Stimulated activated CD4-positive, alpha-beta T cell treated with anti-CD3 and anti-CD28 coated beads, Interleukin-1b, Interleukin-23, amount 100 ng/mL, for 24 hours (primary cell): ENCODE measurements around the gene CASKIN2.

Experiments
- DNase-seq, 4 experiments: peaks; one replicate each; pipeline ENCODE4 v3.0.0-alpha.2; 2020; ENCODE audit warnings: low read depth in 4 of 4, low spot score in 1 of 4

The CASKIN2 gene

GRCh38 chr17:75547091-75547490 is 31.8 kb upstream of the CASKIN2 start:
- no peak for DNase-seq

- DNase-seq, result no peak
Observed at GRCh38 chr17:75546181-75546580, 30.8 kb upstream of the CASKIN2 start.

DNA sequence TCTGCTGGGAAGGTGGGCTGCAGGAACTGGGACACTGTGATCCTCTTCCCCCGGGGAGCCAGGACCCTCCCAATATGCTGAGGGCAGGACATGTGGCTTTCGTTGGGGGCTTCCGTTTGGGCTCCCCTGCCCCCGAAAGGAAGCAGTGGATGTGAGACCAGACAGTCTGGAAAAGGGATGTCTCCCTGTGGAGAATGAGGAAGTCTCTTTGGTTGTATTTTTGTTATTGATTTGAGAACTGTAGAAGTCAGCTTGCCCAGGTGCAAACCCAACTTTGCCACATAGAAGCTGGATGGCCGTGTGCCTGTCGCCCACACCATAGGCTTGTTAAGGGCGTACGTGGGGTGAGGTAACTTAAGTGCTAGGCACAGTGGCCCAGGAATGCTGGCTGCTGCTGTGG is 28.9 kb upstream of the CASKIN2 start:
- no peak for DNase-seq

GRCh38 chr17:75542728-75543336 is 27.5 kb upstream of the CASKIN2 start:
- DNase-seq, result no peak

- no peak for DNase-seq
Observed at GRCh38 chr17:75542229-75542628, 26.9 kb upstream of the CASKIN2 start.

DNA sequence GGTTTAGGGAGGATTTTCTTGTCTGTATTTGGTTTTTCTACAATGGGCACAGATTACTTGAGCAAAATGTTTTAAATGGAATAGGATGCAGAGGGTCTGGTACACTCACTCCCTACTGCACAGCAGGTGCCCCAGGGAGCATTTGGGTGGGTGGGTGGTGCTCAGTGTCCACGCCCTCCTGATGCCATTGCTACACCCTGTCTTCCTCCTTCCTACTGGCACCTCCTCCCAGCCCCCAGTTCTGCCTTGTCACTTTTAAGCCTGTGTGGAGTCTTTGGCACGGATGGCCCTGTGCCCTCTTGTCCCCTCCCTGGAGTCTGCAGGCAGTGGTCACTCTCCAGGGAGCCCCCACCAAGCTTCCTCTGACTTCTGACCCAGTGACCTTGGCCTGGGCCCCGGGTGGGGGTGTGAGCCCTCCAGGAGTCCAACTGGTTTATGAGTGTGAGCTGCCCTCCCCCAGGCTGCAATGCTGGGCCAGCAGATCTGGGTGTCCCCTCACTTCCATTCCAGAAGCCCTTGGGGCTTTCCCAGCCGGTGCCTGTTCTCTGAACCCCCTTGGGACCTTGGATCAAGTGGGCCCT is 25.7 kb upstream of the CASKIN2 start:
- DNase-seq, result no peak

GRCh38 chr17:75539967-75540729 is 24.8 kb upstream of the CASKIN2 start:
- DNase-seq, result no peak

DNA sequence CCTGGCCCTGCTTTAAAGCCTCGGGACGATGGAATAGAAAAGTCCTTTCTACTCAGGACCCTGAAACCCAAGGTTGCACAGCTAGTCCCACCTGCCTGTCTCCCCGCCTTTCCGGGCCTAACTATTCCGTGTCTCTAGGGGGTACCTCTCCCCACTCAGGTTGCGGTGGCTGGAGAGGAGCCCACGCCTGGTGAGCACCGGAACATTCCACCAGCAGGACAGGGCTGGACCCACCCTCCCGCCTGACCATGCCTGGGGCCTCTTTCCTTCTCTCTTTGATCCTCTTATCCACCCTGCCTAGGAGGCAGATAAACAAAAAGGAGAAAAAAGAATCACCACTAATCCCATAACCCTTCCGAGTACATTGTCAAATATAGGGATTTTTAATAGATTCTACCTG is 21.0 kb upstream of the CASKIN2 start:
- no peak for DNase-seq

DNA sequence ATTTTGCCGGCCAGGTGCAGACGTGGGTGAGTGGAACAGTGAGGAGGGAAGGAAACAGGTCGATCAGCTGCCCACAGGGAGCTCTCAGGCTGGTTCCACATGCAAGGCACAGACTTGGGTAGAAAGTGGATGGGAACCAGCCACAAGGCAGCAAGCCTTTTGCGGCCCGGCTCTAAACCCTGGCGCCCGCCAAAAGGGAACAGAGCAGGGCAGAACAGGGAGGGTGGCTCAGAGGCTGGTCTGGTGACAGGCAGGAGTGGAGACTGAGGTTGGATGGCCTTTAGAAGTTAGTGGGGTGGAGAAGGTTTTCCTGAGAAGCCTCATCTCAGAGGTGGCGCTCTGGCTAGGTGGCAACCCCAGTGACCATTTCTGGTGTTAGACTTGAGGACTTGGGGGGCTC is 20.5 kb upstream of the CASKIN2 start:
- no peak for DNase-seq

DNA sequence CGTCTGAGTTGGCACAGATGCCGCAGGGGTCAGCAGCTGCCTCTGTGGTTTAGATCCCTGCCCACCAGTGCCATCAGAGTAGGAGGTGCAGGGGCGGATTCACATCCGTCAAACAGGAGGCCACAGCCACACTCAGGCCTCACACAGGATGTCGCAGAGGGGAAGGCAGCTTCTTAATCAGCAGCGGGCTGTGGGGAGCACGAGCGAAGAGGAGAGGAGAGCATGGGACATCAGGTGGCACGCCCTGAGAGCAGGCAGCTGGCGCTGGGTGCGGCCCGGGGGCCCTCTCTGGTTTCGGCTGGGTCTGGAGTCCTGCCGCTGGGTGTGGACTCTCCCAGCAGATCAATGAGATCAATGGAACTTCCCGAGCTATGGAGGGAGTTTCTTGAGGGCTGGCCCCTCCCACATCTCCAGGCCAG is 19.8 kb upstream of the CASKIN2 start:
- DNase-seq, result peak in 1 of 4 experiments; percentile 31

DNA sequence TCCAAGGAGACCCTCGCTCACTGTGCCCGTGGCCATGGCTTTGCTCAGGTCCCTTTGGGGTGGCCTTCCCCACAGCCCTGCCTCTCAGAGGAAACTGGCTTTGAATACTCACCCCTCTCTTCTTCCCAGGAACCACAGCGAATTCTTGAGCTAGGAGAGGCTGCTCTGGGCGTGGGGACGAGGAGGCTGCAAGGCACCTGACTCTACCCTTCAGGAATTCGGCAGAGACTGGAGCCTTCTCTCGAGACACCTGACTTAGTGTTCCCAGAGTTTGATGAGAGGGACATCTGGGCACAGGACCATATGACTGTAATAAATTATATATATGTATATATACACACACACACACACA is 16.4 kb upstream of the CASKIN2 start:
- no peak for DNase-seq

- DNase-seq, result no peak
Observed at GRCh38 chr17:75530837-75531720, 15.7 kb upstream of the CASKIN2 start.

DNA sequence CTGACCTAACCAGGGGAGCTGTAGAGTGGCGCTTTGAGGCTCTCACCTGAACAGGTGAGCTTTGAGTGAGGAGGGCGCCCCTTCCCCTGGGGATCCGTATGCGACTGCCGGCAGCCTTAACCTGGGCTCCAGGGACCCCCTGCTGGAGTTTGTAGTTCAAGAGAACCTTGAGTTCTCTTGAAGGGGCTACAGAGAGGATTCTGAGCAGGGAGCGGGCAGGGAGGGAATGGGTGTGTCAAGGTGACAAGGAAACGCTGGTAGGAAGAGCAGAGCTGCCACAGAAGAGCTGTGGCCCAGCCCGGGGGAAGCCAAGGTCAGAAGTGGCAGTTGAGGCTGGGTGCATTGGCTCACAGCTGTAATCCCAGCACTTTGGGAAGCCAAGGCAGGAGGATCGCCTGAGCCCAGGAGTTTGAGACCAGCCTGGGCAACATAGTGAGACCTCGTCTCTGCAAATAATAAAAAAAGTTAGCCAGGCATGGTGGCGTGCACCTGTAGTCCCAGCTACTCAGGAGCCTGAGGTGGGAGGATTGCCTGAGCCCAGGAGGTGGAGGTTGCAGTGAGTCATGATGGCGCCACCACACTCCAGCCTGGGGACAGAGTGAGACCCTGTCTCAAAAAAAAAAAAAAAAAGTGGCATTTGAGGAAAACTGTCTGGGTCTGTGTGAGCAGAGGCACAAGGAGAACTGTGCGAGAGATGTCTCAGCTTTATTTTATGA is 11.4 kb upstream of the CASKIN2 start:
- no peak for DNase-seq

- no peak for DNase-seq
Observed at GRCh38 chr17:75525806-75526554, 10.6 kb upstream of the CASKIN2 start.

DNA sequence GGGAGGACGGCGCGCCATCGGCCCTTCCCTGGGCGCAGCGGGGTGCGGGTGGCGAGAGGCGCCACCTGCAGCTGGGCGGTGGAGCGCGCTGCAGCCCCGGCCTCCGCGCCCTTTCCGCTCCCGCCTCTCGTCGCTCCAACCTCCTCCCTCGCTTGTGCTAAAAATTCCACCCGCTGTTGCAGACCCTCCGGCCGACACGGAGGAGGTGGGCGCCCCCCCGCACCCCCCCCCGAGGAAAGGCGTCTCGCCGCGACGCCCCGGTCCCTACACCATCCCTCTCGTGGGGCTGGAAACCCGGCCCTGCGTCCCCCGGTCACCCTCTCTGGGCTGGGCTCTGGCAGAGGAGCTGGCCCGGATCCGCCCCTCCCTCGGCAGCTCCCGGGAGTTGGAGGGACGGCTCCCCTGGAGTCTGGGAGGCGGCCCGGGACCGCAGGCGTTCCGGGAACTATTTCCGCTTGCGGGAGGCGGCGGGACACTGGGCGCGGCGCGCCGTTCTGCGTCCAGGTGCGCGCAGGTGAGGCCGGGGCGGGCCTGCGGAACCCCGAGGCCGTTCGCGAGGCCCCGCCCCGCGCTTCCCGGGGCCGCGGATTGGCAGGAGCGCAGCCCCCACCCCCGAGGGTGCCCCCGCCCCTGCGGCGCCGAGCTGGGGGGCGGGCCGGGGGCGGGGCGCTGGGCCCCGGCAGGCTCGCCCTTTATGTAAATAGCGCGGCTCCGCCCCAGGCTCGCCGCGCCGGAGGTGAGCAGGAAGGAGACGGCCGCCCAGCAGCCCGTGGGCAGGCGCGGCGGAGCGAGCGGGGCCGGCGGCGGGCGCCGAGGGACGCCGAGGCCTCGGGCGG is 9.9 kb upstream of the CASKIN2 start, which contains the start of gene LLGL2:
LLGL2 (plus strand) TSS at position 728 of the 836 bp plus-strand sequence. CDS start 17,730 bp downstream, outside the sequence.
- DNase-seq, result peak; percentile 38 to 75 (median 54)

DNA sequence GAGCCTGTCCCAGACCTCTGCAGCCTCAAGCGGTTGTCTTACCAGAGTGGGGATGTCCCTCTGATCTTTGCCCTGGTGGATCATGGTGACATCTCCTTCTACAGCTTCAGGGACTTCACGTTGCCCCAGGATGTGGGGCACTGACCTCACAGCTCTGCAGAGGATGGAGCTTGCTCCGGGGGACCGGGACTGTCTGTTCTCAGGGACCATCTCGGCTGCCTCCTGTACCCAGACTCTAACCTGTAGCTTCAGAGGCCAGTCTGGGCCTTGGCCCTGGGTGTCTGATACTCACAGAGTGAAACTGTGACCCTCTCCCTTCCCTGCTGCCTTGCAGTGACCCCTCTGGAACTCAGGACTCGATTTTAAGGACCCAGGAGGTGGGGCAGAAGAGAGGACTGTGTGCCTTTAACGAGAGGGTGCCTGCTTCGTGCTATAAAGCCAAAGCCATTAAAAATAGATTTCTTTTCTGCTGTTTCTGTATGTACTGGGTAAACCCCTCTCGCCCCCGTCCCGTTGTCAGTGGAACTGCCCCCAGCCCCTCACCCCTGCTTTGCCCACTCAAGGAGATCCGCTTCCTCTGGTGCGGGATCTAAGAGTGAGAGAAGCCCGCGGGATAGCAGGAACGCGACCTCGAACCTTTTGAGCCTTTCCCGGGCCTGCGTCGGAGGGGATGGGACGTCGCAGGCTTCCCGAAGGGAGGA is 9.1 kb upstream of the CASKIN2 start:
- DNase-seq, result no peak

DNA sequence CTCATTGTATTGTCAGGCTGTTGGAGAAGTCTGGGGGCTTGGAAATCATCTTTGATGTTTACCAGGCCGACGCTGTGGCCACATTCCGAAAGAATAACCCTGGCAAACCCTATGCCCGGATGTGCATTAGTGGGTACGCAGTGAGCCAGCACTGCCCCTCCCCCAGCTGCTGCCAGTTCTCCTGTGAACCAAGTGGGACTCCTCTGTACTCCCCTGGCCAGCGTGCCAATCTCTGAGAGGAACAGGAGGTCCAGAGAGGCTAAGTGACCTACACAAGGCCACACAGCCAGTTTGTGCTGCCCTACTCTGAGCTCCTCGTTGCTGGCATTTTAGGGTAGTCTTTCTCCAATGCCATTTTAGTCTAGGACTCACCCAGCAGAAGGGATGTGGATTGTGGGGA is 8.3 kb upstream of the CASKIN2 start:
- no peak for DNase-seq

DNA sequence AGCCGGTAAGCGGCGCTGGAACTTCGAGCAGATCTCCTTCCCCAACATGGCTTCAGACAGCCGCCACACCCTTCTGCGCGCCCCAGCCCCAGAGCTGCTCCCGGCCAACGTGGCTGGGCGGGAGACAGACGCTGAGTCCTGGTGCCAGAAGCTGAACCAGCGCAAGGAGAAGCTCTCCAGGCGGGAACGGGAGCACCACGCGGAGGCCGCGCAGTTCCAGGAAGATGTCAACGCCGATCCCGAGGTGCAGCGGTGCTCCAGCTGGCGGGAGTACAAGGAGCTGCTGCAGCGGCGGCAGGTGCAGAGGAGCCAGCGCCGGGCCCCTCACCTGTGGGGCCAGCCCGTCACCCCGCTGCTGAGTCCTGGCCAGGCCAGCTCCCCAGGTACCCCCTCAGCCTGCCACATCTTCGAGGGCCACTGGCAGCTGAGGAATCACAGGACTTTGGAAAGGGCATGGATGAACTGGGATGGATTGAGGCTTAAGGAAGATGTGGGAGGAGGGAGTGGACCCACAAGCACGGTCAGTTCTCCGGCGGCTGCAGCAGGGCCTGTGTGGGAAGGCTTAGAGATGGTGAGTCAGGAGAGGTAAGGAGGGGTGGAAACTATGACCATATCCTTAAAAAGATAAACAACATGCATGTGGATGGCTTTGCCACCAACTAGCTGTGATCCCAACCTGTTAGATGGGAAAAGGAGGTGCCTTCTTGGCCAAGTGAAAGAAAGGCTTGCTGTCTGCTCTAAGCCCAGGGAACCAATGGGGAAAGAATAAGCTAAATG is 6.8 kb upstream of the CASKIN2 start:
- DNase-seq, result no peak
